Smooth muscle cell of the brain vasculature (primary cell): ENCODE results near the gene FOS.
A peak's percentile ranks its signal among the peaks of the same experiment; 100 is the strongest.
"Not testable (repeated sequence)": the region's sequence is repeated elsewhere in the genome, so short reads cannot be mapped to it uniquely, and the experiment has no call there.

Experiments
- DNase-seq: peaks from one replicate; pipeline ENCODE4 v3.0.0-alpha.2; 2012; ENCODE audit warnings: low read depth, low spot score

Gene FOS

GRCh38 chr14:75278422-75279152 lies at the start of gene FOS:
TSS of gene FOS (plus strand) at chr14:75278828. CDS start at chr14:75278983, 155 bp downstream.
- DNase-seq, result no peak

GRCh38 chr14:75229661-75230139 lies 48.9 kb upstream of the FOS start:
- no peak for DNase-seq

GRCh38 chr14:75230140-75230792 lies 48.4 kb upstream of the FOS start:
- DNase-seq, result no peak

- DNase-seq, result no peak
These were observed 47.3 kb upstream of the FOS start for GRCh38 chr14:75231320-75231719.

GRCh38 chr14:75232191-75232590 lies 46.4 kb upstream of the FOS start:
- no peak for DNase-seq

GRCh38 chr14:75232597-75232996 lies 46.0 kb upstream of the FOS start:
- DNase-seq, result no peak

- DNase-seq, result peak; percentile 45
These were observed 44.2 kb upstream of the FOS start for GRCh38 chr14:75234173-75235115.

- not testable (repeated sequence) for DNase-seq
These were observed 43.4 kb upstream of the FOS start for GRCh38 chr14:75235198-75235597.

- DNase-seq, result no peak
These were observed 42.2 kb upstream of the FOS start for GRCh38 chr14:75236467-75236866.

GRCh38 chr14:75236901-75237419 lies 41.7 kb upstream of the FOS start:
- DNase-seq, result no peak

- DNase-seq, result no peak
These were observed 39.7 kb upstream of the FOS start for GRCh38 chr14:75238756-75239455.

- no peak for DNase-seq
These were observed 37.8 kb upstream of the FOS start for GRCh38 chr14:75240781-75241180.

- DNase-seq, result no peak
These were observed 35.9 kb upstream of the FOS start for GRCh38 chr14:75242546-75243273.

GRCh38 chr14:75244121-75244520 lies 34.5 kb upstream of the FOS start:
- DNase-seq, result no peak

- no peak for DNase-seq
These were observed 31.9 kb upstream of the FOS start for GRCh38 chr14:75246546-75247285.

GRCh38 chr14:75247286-75247922 lies 31.2 kb upstream of the FOS start:
- no peak for DNase-seq

GRCh38 chr14:75247939-75248338 lies 30.7 kb upstream of the FOS start:
- DNase-seq, result no peak

- no peak for DNase-seq
These were observed 29.2 kb upstream of the FOS start for GRCh38 chr14:75249251-75249957.

GRCh38 chr14:75249958-75250336 lies 28.7 kb upstream of the FOS start:
- no peak for DNase-seq
